Measurements from ENCODE around the gene ZBTB21.

The ZBTB21 gene

GRCh38 chr21:41980561-41980960, 29.6 kb downstream of the ZBTB21 start:
- Histone ChIP-seq H3K27me3 (no peaks in the 10 kb centered on the region), H3K4me3 (no peak overlapping the region), H3K27ac (no peak overlapping the region), H3K9me3 (no peaks in the 10 kb centered on the region), H3K4me1 (no peaks in the 10 kb centered on the region), H3K36me3 (no peaks in the 10 kb centered on the region)
- intact Hi-C loops (cut with DNase I; ENCODE audit: low total_unique reads) = no loop called here
- TF ChIP-seq CTCF (IDR thresholded peaks at IDR 0.05) = no peak
- DNase-seq = no peak

- DNase-seq = no peak
- intact Hi-C loops (cut with DNase I; ENCODE audit: low total_unique reads) = no loop called here
- Histone ChIP-seq H3K4me3 (no peak overlapping the region), H3K4me1 (no peaks in the 10 kb centered on the region), H3K27me3 (no peaks in the 10 kb centered on the region), H3K9me3 (no peaks in the 10 kb centered on the region), H3K27ac (no peak overlapping the region), H3K36me3 (no peaks in the 10 kb centered on the region)
- no peak for TF ChIP-seq CTCF (IDR thresholded peaks at IDR 0.05)
Measured at GRCh38 chr21:41979751-41980369, 30.3 kb downstream of the ZBTB21 start.

DNA sequence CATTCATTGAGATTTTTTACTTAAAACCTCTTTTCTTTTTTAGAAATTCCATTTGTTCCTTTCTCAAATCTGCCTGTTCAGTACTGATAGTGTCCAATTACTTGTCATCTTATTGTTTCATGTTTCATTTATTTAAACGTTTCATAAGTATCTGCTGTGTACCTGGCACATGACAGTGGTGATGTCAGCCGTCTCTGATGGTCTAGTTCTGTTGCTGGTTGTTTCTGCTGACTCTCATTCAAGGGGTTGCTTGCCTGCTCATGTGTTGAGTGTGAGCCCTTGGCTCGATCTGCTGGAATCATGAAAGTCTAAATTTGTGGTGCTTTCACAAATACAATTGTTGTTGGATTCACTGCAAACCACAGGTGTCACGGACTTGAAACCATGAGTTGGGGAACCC, 30.8 kb downstream of the ZBTB21 start:
- Histone ChIP-seq H3K27ac (no peak overlapping the region), H3K36me3 (no peaks in the 10 kb centered on the region), H3K4me3 (no peak overlapping the region), H3K27me3 (no peaks in the 10 kb centered on the region), H3K4me1 (no peaks in the 10 kb centered on the region), H3K9me3 (no peaks in the 10 kb centered on the region)
- intact Hi-C loops (cut with DNase I; ENCODE audit: low total_unique reads) = no loop called here
- TF ChIP-seq CTCF (IDR thresholded peaks at IDR 0.05) = no peak
- no peak for DNase-seq

- Histone ChIP-seq H3K27me3 (peaks cover 0 to 3% of the 10 kb centered on the region in 2 donors), H3K4me3 (no peak overlapping the region), H3K27ac (no peak overlapping the region), H3K9me3 (no peaks in the 10 kb centered on the region), H3K36me3 (no peaks in the 10 kb centered on the region), H3K4me1 (no peaks in the 10 kb centered on the region)
- no peak for TF ChIP-seq CTCF (IDR thresholded peaks at IDR 0.05)
- intact Hi-C loops (cut with DNase I; ENCODE audit: low total_unique reads) = no loop called here
- DNase-seq = no peak
Measured at GRCh38 chr21:41977034-41977950, 32.9 kb downstream of the ZBTB21 start.

- Histone ChIP-seq H3K4me1 (no peaks in the 10 kb centered on the region), H3K27ac (no peak overlapping the region), H3K9me3 (no peaks in the 10 kb centered on the region), H3K36me3 (no peaks in the 10 kb centered on the region), H3K4me3 (no peak overlapping the region), H3K27me3 (peaks cover 0 to 3% of the 10 kb centered on the region in 2 donors)
- DNase-seq = no peak
- TF ChIP-seq CTCF (IDR thresholded peaks at IDR 0.05) = no peak
- intact Hi-C loops (cut with DNase I; ENCODE audit: low total_unique reads) = no loop called here
Measured at GRCh38 chr21:41976611-41977010, 33.5 kb downstream of the ZBTB21 start.
